Measurements from ENCODE around the gene PSME1.
A peak's percentile ranks its signal among the peaks of the same experiment; 100 is the strongest.

Gene PSME1

GRCh38 chr14:24130717-24131548 is 5.1 kb upstream of the PSME1 start:
- no peaks in the 10 kb centered on the region for H3K9me3 ChIP-seq (ENCODE audit: control insufficient read depth, insufficient read depth, low read length)
- H3K36me3 ChIP-seq (ENCODE audit: insufficient read depth, low read length), result no peaks in the 10 kb centered on the region
- no peak overlapping the region for H3K9ac ChIP-seq (ENCODE audit: low read depth, low read length)
- no peaks in the 10 kb centered on the region for H3K4me1 ChIP-seq (ENCODE audit: insufficient read depth, low read length)

- H3K4me1 ChIP-seq (ENCODE audit: insufficient read depth, low read length), result no peaks in the 10 kb centered on the region
- no peak overlapping the region for H3K9ac ChIP-seq (ENCODE audit: low read depth, low read length)
- no peaks in the 10 kb centered on the region for H3K9me3 ChIP-seq (ENCODE audit: control insufficient read depth, insufficient read depth, low read length)
- no peaks in the 10 kb centered on the region for H3K36me3 ChIP-seq (ENCODE audit: insufficient read depth, low read length)
These were observed 4.4 kb upstream of the PSME1 start for GRCh38 chr14:24131549-24131966.

GRCh38 chr14:24132061-24132685 is 3.8 kb upstream of the PSME1 start:
- H3K4me1 ChIP-seq (ENCODE audit: insufficient read depth, low read length), result no peaks in the 10 kb centered on the region; the same call in 1 of the 2 replicates
- no peaks in the 10 kb centered on the region for H3K9me3 ChIP-seq (ENCODE audit: control insufficient read depth, insufficient read depth, low read length)
- H3K36me3 ChIP-seq (ENCODE audit: insufficient read depth, low read length), result no peaks in the 10 kb centered on the region
- no peak overlapping the region for H3K9ac ChIP-seq (ENCODE audit: low read depth, low read length)

GRCh38 chr14:24132976-24133375 is 3.0 kb upstream of the PSME1 start:
- Histone ChIP-seq H3K9ac (ENCODE audit: low read depth, low read length) (no peak overlapping the region), H3K4me1 (ENCODE audit: insufficient read depth, low read length) (no peaks in the 10 kb centered on the region; the same call in 1 of the 2 replicates), H3K9me3 (ENCODE audit: control insufficient read depth, insufficient read depth, low read length) (no peaks in the 10 kb centered on the region), H3K36me3 (ENCODE audit: insufficient read depth, low read length) (no peaks in the 10 kb centered on the region)

- H3K36me3 ChIP-seq (ENCODE audit: insufficient read depth, low read length), result no peaks in the 10 kb centered on the region
- no peaks in the 10 kb centered on the region; the same call in 1 of the 2 replicates for H3K4me1 ChIP-seq (ENCODE audit: insufficient read depth, low read length)
- no peak overlapping the region for H3K9ac ChIP-seq (ENCODE audit: low read depth, low read length)
- no peaks in the 10 kb centered on the region for H3K9me3 ChIP-seq (ENCODE audit: control insufficient read depth, insufficient read depth, low read length)
These were observed 2.3 kb upstream of the PSME1 start for GRCh38 chr14:24133735-24134134.

- peak overlapping the region; percentile 88; the same call in 1 of the 2 replicates for H3K9ac ChIP-seq (ENCODE audit: low read depth, low read length)
- H3K4me1 ChIP-seq (ENCODE audit: insufficient read depth, low read length), result no peaks in the 10 kb centered on the region; the same call in 1 of the 2 replicates
- no peaks in the 10 kb centered on the region for H3K9me3 ChIP-seq (ENCODE audit: control insufficient read depth, insufficient read depth, low read length)
- H3K36me3 ChIP-seq (ENCODE audit: insufficient read depth, low read length), result no peaks in the 10 kb centered on the region
These were observed 485 bp upstream of the PSME1 start for GRCh38 chr14:24135584-24135833.

GRCh38 chr14:24136684-24137528 is 912 bp downstream of the PSME1 start:
- H3K9ac ChIP-seq (ENCODE audit: low read depth, low read length), result peak overlapping the region; percentile 88
- no peaks in the 10 kb centered on the region for H3K36me3 ChIP-seq (ENCODE audit: insufficient read depth, low read length)
- no peaks in the 10 kb centered on the region; the same call in 1 of the 2 replicates for H3K4me1 ChIP-seq (ENCODE audit: insufficient read depth, low read length)
- no peaks in the 10 kb centered on the region for H3K9me3 ChIP-seq (ENCODE audit: control insufficient read depth, insufficient read depth, low read length)

- Histone ChIP-seq H3K4me1 (ENCODE audit: insufficient read depth, low read length) (no peaks in the 10 kb centered on the region; the same call in 1 of the 2 replicates), H3K9me3 (ENCODE audit: control insufficient read depth, insufficient read depth, low read length) (no peaks in the 10 kb centered on the region), H3K36me3 (ENCODE audit: insufficient read depth, low read length) (no peaks in the 10 kb centered on the region), H3K9ac (ENCODE audit: low read depth, low read length) (no peak overlapping the region)
These were observed 1.8 kb downstream of the PSME1 start for GRCh38 chr14:24137529-24138395.

- no peaks in the 10 kb centered on the region for H3K36me3 ChIP-seq (ENCODE audit: insufficient read depth, low read length)
- no peaks in the 10 kb centered on the region; the same call in 1 of the 2 replicates for H3K4me1 ChIP-seq (ENCODE audit: insufficient read depth, low read length)
- H3K9me3 ChIP-seq (ENCODE audit: control insufficient read depth, insufficient read depth, low read length), result no peaks in the 10 kb centered on the region
- no peak overlapping the region for H3K9ac ChIP-seq (ENCODE audit: low read depth, low read length)
These were observed 2.6 kb downstream of the PSME1 start for GRCh38 chr14:24138396-24139271.

GRCh38 chr14:24139272-24139934 is 3.4 kb downstream of the PSME1 start:
- H3K36me3 ChIP-seq (ENCODE audit: insufficient read depth, low read length), result peaks cover 2% of the 10 kb centered on the region; the same call in 1 of the 2 replicates
- H3K4me1 ChIP-seq (ENCODE audit: insufficient read depth, low read length), result no peaks in the 10 kb centered on the region; the same call in 1 of the 2 replicates
- no peak overlapping the region for H3K9ac ChIP-seq (ENCODE audit: low read depth, low read length)
- no peaks in the 10 kb centered on the region for H3K9me3 ChIP-seq (ENCODE audit: control insufficient read depth, insufficient read depth, low read length)

- no peaks in the 10 kb centered on the region for H3K9me3 ChIP-seq (ENCODE audit: control insufficient read depth, insufficient read depth, low read length)
- H3K4me1 ChIP-seq (ENCODE audit: insufficient read depth, low read length), result no peaks in the 10 kb centered on the region; the same call in 1 of the 2 replicates
- H3K36me3 ChIP-seq (ENCODE audit: insufficient read depth, low read length), result peaks cover 2% of the 10 kb centered on the region; the same call in 1 of the 2 replicates
- H3K9ac ChIP-seq (ENCODE audit: low read depth, low read length), result peak within 1 kb of the TSS; percentile 89
These were observed 5.3 kb downstream of the PSME1 start, which contains the start of gene EMC9 for GRCh38 chr14:24141097-24141880. EMC9 (minus strand) TSS chr14:24141591; CDS start chr14:24141304, 287 bp downstream.

- H3K36me3 ChIP-seq (ENCODE audit: insufficient read depth, low read length), result peaks cover 2% of the 10 kb centered on the region; the same call in 1 of the 2 replicates
- no peak overlapping the region for H3K9ac ChIP-seq (ENCODE audit: low read depth, low read length)
- peaks cover 5% of the 10 kb centered on the region; the same call in 1 of the 2 replicates for H3K4me1 ChIP-seq (ENCODE audit: insufficient read depth, low read length)
- no peaks in the 10 kb centered on the region for H3K9me3 ChIP-seq (ENCODE audit: control insufficient read depth, insufficient read depth, low read length)
These were observed 7.5 kb downstream of the PSME1 start for GRCh38 chr14:24143511-24143910.

Data from ES-I3 (cell line).